KG1 (cell line): ENCODE data around the gene DCAF4.
A peak's percentile ranks its signal among the peaks of the same experiment; 100 is the strongest.

ENCODE experiments used
- DNase-seq: peaks from one replicate; lab custom pipeline; 2025; lab: John Stamatoyannopoulos, UW

DCAF4 gene

GRCh38 chr14:72926292-72927028, at the start of gene DCAF4:
TSS of gene DCAF4 (plus strand) at chr14:72926464. CDS start at chr14:72937979, 11,515 bp downstream.
- peak; percentile 76 for DNase-seq

GRCh38 chr14:72876710-72877063, 49.6 kb upstream of the DCAF4 start:
- DNase-seq = no peak

- DNase-seq = no peak
Observed at GRCh38 chr14:72878746-72879145, 47.5 kb upstream of the DCAF4 start.

- no peak for DNase-seq
Observed at GRCh38 chr14:72879431-72879830, 46.8 kb upstream of the DCAF4 start.

GRCh38 chr14:72880164-72880563, 46.1 kb upstream of the DCAF4 start:
- no peak for DNase-seq

- DNase-seq = no peak
Observed at GRCh38 chr14:72880820-72881219, 45.4 kb upstream of the DCAF4 start.

GRCh38 chr14:72881543-72881942, 44.7 kb upstream of the DCAF4 start:
- no peak for DNase-seq

GRCh38 chr14:72882047-72882446, 44.2 kb upstream of the DCAF4 start:
- DNase-seq = no peak

- no peak for DNase-seq
Observed at GRCh38 chr14:72882463-72882862, 43.8 kb upstream of the DCAF4 start.

GRCh38 chr14:72883109-72883508, 43.2 kb upstream of the DCAF4 start:
- no peak for DNase-seq

GRCh38 chr14:72883961-72884360, 42.3 kb upstream of the DCAF4 start:
- no peak for DNase-seq

GRCh38 chr14:72884386-72884785, 41.9 kb upstream of the DCAF4 start:
- no peak for DNase-seq

- DNase-seq = no peak
Observed at GRCh38 chr14:72887514-72887913, 38.8 kb upstream of the DCAF4 start.

- DNase-seq = no peak
Observed at GRCh38 chr14:72888192-72888591, 38.1 kb upstream of the DCAF4 start.

GRCh38 chr14:72888636-72889201, 37.5 kb upstream of the DCAF4 start:
- DNase-seq = no peak

GRCh38 chr14:72889366-72889765, 36.9 kb upstream of the DCAF4 start:
- DNase-seq = no peak

GRCh38 chr14:72891666-72892102, 34.6 kb upstream of the DCAF4 start:
- no peak for DNase-seq

- no peak for DNase-seq
Observed at GRCh38 chr14:72892103-72892878, 34.0 kb upstream of the DCAF4 start.

GRCh38 chr14:72892879-72893635, 33.2 kb upstream of the DCAF4 start:
- no peak for DNase-seq

- DNase-seq = peak; percentile 39
Observed at GRCh38 chr14:72893636-72894322, 32.5 kb upstream of the DCAF4 start, which contains the start of gene DPF3. TSS of gene DPF3 (minus strand) at chr14:72894101. CDS start at chr14:72894088, 13 bp downstream.

GRCh38 chr14:72894323-72894622, 32.0 kb upstream of the DCAF4 start:
- no peak for DNase-seq
